ENCODE data around the gene STK24.

STK24 gene

DNA sequence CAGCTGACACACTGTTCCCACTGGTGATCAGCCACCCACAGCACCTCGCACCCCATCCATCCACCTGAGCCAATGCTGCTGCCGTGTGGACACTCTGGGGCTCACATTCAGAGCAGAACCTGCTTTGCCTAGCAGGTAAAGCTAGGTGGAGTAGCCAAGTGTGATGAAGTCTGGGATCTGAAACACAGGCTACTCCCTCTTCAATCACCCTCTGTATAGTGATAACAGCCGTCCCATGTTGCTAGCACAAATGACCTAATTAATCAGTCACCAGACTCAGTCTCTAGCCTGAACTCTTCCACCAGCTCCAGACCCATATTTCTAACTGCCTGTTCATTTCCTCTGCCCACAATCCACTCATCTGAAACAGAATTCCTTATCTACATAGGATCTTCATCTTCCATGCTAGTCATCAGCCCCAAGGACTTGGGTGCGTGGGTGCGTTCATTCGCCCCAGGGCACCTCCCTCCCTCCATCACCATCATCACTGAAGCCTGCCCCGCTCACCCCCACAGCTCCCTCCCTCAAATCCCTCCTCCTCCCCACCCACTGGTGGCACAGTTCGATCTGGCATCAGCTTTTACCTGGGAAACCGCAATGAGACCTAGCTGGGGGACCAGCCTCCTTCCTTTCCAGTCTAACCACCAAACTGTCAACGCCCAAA lies 19.8 kb downstream of the STK24 start:
- ATAC-seq (peak; percentile 38), DNase-seq (no peak)

DNA sequence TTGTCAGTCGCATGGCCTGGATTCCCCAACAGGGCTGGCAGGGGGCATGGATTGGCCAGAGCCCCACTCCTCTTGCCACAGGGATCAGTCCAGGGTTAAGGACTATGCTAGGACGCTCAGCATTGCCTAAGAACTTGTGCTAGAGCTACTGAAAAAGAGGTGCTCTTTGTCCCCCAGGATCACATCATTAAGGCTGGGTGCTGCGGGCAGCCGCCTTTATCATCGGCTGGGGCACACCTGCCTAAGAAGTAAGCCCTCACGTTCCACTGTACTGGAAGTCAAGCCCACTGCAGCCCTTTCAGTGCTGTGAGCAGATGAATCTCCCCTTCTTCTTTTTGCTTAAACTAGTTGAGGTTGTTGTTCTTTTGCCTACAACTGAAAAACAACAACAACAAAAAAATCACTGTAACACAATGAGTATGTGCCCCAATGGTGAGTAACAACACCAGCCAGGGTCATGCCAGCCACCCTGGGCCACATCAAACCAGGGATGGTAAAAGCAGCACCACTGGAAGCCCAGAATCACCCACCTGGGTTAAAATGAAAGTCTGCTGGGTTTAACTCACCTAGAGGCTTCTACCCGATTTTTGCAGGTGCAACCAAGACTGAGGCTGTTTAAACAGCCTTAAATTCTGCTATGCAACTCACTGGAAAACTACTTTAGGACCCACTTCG lies 20.6 kb downstream of the STK24 start:
- DNase-seq (no peak), ATAC-seq (no peak)

DNA sequence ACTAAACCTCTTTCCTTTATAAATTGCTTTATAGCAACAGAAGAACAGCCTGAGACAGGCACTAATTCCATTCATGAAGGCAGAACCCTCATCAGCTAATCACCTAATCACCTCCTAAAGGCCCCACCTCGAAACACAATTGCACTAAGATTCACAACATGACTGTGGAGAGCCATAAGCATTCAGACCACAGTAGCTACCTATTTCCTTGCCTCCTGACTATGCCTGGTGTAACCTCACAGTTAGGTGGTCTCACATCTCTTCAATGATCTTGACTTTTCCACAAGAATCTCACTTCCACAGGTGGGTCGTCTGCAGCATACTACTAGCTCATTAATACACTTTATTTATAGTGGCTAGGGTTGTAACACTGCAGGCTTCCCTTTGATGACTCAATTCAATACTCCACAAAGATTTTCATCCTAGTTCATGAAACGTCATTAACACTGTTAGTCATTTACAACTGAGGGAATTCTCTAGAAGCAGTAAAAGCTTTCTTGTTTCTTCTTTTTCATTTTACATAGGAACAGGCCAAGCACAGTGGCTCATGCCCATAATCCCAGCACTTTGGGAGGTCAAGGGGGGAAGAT lies 27.1 kb downstream of the STK24 start:
- DNase-seq (no peak), ATAC-seq (peak; percentile 67)

DNA sequence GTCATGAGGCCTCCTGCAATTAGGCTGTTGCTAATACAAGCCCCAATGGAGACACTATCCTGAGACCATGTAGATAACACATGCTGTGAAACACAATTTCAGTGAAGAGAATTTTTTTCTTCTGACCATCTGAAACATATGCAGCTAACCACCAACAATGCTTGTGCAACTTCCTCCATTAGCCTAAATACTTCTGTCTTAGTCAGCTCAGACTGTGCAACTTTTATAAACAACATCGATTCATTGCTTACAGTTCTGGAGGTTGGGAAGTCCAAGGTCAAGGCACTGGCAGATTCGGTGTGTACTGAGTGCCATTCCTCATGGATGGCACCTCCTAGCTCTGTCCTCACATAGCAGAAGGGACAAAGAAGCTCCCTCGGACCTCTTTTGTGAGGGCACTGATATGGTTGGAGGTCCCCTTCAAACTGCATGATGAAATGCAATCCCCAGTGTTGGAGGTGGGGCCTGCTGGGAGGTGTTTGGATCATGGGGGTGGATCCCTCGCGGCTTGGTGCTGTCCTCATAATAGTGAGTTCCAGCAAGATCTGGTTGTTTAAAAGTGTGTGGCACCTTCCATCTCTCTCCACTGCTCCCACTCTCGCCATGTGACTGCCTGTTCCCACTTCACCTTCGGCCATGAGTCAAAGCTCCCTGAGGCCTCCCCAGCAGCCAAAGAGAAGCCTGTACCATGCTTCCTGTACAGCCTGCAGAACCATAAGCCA lies 27.7 kb downstream of the STK24 start:
- ATAC-seq: peak; percentile 41
- no peak for DNase-seq

DNA sequence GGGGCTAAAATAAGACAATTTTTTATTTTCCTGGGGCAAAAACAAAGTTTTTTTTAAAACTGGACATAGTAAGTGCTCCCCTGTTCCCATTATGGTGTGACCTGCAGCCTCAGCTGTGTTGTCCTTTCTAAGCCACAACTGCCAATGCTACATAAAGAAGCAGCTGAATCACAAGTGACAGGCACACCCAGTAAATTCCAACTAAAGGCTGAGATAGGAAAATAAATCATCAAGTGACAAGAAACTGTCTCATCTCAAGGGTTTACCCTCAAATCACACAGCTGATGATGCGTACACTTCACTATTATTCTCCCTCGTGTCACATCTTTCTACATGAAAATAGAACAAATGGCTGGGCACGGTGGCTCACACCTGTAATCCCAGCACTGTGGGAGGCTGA lies 28.7 kb downstream of the STK24 start:
- DNase-seq: no peak
- ATAC-seq: peak; percentile 62

DNA sequence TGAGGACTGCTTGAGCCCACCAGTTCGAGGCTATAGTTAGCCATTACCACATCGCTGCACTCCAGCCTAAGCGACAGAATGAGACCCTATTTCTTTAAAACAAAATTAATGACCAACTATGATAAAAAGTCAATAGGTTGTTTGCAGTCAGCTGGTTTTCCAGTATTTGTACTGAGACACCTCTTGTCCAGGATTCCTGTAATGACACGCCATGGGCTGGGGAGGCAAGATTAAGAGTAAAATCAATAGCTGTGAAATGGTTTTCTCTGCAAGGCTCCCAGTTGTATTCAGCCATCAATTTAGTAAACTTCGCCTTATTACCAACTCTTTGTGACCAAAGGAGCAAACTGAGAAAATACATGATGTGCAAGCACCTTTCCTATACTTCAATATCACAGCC lies 29.5 kb downstream of the STK24 start:
- no peak for ATAC-seq
- DNase-seq: no peak

DNA sequence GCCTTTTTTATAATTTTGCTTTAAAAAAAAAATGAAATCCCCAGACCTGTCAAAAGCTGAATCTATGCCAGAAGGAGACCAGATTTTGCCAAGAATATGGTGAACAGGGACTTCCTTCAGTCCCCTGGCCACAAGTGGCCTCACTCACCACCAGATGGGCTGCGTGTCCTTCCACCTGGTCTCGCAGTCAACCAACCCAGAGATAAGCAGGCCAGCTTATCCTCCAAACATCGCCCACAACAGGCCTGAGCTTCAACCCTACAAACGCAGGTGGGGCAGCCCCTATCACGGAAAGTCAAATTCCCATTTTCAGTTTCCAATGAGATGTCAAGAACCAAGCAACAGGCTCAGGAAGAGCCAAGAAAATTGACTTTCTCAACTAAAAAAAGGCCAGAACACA lies 30.5 kb downstream of the STK24 start:
- ATAC-seq (no peak), DNase-seq (no peak)

DNA sequence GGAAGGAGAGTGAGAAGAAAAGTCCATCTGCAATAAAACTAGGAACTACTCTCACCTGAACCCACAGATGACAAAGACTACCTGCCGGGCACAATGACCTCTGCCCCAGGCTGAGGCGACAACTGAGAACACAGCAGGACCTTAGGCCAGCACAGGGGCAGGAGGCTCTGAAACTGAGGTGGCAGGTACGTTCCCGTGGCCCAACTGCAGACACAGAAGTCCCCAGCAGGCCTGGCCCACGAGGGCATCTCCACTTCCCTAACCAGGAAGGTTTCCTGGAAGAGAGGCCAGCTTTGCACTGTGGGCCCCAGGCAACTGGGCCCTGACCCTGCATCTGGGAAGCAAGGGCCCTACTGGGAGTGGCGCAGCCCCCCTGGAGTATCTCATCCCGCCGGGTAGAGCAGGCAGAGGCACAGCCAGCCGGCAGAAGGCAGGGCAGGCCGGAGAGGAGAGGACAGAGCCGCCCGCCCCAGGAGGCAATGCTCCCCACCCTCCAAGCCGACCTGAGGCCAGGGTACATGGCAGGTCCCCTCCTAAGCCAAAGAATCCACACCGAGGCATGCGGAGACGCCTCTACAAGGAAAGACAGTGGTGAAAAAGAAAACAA lies 32.7 kb downstream of the STK24 start:
- ATAC-seq (no peak), DNase-seq (no peak)

DNA sequence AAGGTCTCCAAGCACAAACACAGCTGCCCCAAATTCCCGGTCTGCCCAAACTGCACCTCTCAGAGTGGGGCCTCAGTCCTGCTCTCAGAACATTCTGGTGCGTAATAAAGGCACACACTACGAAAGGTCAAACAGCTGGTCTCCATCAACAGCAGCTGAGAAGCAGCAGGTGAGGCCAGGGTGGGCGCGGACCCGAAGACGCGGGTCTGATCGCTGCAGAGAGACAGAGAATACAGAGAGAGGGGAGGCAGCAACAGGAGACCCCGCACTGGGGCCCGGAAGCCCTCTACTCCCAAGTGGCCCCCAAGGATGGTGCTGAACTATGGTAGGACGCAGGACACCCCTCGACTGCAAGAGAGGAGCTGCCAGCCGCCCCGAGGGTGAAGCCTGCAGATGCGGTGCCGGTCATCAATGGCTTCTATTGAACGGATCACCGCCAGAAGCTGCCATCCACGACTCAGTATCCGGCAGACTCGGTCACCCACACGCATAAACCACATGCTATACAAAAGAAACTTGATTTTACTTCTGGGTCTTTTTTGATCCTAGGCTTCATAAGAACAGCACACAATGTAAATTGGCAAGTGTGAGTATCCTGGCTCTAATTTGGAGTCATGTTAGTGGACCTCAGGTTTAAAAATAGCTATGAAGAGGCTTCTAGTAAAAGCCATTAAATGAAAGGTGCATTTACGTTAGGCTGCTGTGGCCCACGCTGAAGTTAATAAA lies 33.4 kb downstream of the STK24 start:
- ATAC-seq: peak; percentile 26
- no peak for DNase-seq

DNA sequence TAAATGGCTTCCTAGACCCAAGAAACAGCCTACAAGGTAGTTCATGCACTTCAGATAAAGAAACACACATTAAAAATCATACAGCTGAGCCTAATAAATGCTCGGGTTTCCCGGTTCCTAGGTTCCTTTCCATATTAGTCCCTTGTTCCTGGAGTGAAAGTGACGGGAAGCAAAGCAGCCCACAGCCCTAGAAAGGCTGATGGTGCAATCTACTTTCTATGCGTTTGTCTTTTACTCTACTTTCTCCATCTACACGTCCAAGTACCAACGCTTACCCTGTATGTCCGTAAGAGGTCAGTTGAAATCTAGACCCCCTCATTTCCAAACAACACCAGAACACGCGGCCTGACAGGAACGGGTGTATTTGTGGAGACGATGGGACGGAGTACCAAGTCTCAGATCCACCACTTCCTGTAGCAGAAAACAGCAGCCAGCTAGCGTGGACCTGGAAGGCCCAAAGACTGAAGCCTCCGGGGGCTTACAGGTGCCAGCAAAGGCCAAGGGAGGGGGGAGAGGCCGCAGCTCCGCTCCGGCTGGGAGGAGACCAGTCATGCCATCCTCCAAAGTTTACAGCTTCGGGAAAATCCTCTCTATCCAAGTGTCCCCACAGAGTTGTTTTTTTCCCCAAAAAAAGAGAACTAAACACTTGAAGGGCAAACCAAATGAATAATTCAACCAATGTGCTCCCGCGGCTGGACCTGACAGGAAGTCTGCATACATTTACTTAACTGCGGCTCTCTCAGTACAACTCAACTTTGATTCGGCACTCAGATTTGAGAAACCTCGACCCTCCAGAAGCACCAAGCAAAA lies 34.1 kb downstream of the STK24 start:
- ATAC-seq: peak; percentile 67
- peak; percentile 36 for DNase-seq

DNA sequence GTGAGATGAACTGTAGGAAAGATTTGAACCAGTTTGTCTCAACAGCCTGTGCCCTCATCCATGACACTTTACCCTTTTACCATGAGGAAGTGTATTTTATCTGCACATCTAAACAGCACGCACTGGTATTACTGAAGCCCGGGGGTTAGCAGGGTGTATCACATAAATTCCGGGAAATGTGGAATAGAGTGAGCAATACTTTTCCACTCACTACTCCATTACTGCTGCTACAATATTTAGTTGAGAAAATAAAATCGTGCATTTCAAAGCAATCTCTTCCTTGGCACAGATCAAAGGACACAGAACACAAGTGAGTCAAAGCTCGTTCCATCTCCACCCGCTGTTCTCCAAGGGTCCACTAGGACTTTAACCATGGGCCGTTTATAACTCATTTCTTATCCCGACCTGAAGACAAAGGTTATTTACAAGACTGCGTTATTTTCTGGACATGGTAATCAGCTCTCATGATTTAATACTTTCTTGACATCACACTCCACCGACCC lies 35.2 kb downstream of the STK24 start:
- ATAC-seq: peak; percentile 22
- no peak for DNase-seq

DNA sequence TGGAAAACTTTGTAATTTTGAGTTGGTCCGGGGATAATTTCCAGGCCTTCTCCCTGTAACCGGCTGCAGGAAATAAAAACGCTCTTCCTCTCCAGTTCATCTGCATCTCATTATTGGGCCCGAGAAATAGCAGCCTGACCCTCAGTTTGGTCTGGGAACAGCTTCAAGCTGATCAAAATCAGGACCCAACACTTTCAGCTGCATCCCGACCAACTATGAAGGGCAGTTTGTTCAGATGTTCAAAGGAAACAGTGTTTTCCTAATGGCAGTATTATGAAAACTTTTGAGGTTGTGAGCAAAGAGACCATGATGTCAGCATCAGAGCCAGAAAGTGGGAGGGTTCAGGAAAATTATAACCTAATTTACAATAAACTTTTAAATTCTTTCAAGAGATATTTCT lies 35.7 kb downstream of the STK24 start:
- ATAC-seq (no peak), DNase-seq (no peak)

DNA sequence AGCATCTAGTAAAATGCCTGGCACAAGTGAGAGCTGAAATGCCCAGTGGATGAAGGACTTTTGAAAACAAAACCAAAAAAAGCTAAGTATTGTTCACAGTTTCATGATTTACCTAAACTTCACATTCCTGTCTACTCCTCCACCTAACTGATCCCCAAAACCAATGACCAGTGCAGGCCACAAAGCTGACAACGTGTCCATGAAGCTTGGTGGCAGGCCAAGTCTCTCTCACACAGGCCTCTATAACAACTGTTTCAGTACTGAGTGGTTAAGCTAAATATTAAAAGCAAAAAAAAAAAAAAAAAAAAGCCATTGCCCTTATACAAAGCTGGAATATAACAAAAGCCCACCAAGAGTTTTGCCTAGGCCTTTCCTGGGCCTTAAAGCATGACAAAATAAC lies 36.4 kb downstream of the STK24 start:
- DNase-seq (no peak), ATAC-seq (no peak)

DNA sequence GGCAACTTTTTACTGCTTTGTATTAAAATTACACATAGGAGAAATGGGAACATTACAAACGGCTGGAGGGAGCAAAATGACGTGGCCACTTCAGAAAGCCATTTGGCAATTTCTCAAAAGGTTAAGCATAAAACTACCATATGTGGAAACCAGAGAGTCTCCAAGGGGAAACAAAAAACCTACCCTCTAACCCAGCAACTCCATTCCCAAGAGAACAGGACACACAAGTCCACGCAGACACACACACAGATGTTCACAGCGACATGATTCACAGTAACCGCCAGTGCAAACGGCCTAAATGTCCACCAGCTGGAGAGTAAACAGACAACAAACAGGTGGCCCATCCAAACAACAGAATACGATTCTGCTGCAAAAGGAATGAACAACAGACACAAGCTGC lies 37.2 kb downstream of the STK24 start:
- no peak for ATAC-seq
- DNase-seq: no peak

DNA sequence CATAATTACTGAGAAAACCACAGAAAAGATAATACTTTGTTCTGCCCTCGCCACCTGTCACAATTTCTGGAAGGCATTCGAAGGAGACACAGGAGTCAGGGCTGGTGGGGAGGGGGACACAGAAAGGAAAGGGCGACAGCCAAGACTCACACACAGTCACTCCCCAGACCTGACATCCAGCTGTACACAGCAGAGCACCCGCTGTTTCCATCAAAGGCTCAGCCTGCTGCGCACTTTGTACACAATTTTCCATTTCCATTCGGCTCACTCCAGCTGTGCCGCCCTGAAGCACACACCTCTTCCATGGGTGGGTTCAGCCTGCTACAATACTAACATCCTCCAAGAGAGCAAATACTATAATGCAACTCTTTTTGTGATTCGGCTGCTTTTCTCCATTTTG lies 38.0 kb downstream of the STK24 start:
- ATAC-seq: no peak
- no peak for DNase-seq

DNA sequence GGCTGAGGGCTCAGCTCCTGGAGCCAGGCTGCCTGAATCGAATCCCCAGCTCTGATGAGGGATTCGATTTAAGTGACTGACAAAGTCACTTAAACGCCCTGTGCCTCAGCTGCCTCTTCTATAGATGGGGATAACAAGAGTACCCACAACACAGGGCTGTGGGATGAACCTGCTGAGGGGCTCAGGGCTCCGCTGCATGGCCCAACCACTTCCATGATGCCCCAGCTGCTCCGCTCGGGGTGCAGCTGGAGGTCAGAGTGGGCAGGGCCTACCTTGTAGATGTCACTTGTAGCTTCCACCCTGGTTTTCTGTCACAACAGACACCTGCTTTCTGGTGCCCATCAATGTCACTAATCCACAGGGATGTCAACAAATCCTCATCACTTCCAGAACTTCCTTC lies 39.2 kb downstream of the STK24 start:
- no peak for ATAC-seq

DNA sequence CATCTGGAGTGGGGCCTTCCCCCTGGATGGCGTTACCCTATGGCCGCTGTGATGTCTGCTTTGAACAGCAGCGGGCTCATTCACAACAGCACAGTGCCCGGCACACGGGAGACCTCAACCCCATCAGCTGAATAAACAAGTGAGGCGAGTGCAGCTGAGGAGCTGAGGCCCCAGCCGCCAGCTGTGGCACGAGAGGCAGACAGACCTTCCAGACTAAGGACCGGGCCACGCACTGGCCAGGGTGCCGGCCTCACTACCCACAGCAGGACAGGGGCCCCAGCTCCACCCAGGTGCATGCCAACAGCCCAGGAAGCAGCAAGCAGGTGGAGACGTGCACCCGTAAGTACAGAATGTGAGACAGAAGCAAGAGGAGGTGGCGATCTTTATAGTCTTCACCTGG lies 39.6 kb downstream of the STK24 start:
- ATAC-seq: peak; percentile 2
- no peak for DNase-seq

More for the DNA sequence above, 39.2 kb downstream of the STK24 start:
- DNase-seq: no peak

DNA sequence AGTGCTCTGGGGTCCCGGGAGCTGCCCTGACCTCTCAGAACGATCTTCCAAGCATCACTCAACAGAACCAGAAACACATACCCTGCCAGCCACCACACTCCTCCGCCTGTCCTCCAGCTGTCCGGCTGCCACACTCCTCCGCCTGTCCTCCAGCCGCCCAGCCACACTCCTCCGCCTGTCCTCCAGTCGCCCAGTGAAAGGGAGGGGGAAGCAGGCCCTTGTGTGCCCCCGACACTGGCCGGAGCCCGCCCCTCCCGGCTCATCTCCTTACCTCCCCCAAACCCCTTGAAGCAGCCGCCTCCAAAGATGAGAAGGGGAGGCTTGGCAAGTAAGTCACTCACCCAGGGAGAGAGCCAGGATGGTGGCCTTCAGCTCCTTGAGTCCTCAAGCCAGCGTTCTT lies 40.2 kb downstream of the STK24 start:
- ATAC-seq: no peak
- no peak for DNase-seq

DNA sequence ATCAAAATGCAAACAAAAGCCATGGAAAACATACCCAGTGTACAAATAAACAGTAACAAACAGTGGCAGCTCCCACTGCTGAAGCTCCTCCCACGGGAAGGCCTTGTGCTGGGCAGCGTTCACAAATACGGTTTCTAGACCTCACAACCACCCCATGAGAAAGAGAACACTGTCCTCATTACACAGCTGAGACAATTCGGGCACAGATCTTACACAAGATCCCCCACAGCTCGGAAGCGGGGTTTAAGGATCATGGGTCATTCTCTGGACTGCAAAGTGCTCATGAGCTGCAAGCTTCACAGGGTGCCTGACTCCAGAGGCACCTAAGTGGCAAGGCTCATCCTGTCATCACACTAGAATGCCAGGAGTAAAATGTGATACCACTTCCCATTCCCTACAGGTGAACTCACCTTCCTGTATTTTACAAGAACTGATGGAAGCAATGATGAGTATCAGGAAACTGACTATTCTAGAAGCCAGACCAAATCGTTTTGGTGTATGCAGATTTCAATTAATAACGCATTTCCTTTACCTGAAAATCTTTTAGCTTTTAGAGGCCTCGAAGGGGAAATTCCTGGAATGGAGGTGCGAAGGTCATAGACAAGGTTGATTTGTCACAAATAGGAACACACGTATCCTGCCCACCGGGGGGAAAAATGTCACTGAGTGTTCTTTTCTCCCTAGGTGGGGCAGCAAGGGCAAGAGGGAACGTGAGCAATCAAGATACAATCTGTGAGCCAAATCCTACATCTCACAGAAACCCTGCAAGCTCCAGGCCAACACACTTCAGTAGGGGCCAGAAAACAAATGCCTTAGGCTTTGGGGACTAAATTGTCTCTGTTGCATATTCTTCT lies 41.2 kb downstream of the STK24 start:
- ATAC-seq (no peak), DNase-seq (no peak)

DNA sequence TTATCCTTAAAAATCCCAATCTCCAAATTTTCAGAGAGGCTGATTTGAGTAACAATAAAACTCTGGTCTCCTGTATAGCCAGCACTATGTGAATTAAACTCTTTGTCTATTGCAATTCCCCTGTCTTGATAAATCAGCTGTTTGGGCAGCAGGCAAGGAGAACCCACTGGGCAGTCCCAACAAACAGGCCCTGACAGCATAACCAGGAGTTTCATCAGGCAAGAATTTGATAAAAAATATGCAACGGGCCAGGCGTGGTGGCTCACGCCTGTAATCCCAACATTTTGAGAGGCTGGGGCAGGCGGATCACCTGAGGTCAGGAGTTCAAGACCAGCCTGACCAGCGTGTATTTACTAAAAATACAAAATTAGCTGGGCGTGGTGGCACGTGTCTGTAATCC lies 42.1 kb downstream of the STK24 start:
- ATAC-seq: no peak
- no peak for DNase-seq

Data from stimulated activated naive CD8-positive, alpha-beta T cell treated with anti-CD3 and anti-CD28 coated beads, Interleukin-15, Interleukin-2, amounts not matched to agents 100 U/mL and 50 U/mL, for 24 hours (primary cell).